Measurements from ENCODE around the gene THEM4.

THEM4 gene

DNA sequence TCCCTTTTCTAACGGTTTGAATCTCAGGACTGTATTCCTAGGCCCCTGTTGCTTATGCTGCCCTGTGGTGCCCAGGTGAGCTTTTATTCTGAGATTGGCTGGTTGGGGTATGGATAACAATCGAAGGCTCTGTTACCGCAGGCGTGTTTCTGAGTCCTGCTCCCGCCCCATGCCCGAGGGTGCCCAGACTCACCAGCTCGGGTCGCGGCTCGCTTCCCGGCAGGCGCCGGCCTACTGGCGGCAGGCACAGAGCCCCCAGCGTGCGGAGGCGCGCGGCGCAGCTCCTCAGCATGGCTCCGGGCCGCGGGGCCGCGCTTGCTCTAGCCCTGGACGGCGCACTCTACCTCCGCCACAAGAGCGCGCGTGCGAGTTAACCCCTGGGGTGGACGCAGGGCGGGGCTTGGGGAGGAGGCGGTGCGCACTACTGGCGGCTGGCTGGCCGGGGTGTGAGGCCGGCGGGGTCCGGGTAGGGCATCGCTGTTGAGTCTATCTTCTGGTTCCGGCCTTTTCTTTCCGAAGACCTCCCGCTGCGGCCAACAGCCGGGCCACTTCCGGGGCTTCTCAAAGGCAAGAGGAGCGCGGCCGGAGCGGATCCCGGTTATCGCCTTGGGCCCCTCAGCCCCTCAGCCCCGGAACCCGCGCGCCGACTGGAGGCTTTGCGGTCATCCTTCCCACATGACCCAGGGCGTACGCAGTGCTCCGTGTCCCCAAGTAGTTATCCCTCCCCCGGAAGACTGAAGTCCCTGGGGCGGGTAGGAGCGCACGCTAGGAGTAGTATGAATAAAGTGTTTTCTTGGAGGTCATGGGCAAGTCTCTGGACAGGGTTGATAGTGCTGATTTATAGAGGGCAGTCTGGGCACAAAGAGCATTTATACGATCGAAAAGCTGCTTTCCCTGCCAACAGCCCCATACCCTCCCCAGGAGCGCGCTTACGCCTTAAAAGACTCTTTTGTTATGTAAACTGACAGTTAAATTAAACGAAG is at the start of gene THEM4:
Gene THEM4, minus strand, starts transcription at position 345 of the 983 bp plus-strand sequence. Its CDS starts 53 bp downstream, at position 292.
- in situ Hi-C loops (cut with HindIII; ENCODE audit: low sequenced_read_pairs) = no loop called here

- in situ Hi-C loops (cut with HindIII; ENCODE audit: low sequenced_read_pairs) = no loop called here
Measured at GRCh38 chr1:151958959-151959358, 49.6 kb upstream of the THEM4 start.

GRCh38 chr1:151956957-151957497 is 47.7 kb upstream of the THEM4 start:
- in situ Hi-C loops (cut with HindIII; ENCODE audit: low sequenced_read_pairs) = no loop called here

GRCh38 chr1:151953409-151954094 is 44.2 kb upstream of the THEM4 start:
- in situ Hi-C loops (cut with HindIII; ENCODE audit: low sequenced_read_pairs) = no loop called here

DNA sequence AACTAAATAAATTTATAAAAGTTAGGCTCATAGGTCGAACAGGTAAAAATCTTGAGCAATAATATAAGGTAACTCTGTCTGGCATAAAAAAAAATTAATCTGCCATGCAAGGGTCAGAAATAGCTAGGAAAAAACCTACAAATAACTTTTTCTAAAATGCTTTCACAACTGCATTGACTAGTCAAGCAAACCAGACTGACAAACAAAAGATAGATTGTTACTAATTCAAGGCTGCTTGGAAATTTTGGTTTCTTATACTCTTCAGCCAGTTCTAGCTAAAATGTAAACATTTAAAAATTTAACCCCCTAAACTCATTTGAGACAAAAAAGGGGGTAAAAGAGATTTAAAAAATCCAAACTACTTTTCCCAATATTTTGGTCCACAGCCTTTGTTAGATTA is 43.5 kb upstream of the THEM4 start:
- in situ Hi-C loops (cut with HindIII; ENCODE audit: low sequenced_read_pairs) = no loop called here

- in situ Hi-C loops (cut with HindIII; ENCODE audit: low sequenced_read_pairs) = no loop called here
Measured at GRCh38 chr1:151949371-151950193, 40.3 kb upstream of the THEM4 start.

GRCh38 chr1:151948506-151948905 is 39.2 kb upstream of the THEM4 start:
- in situ Hi-C loops (cut with HindIII; ENCODE audit: low sequenced_read_pairs) = no loop called here

DNA sequence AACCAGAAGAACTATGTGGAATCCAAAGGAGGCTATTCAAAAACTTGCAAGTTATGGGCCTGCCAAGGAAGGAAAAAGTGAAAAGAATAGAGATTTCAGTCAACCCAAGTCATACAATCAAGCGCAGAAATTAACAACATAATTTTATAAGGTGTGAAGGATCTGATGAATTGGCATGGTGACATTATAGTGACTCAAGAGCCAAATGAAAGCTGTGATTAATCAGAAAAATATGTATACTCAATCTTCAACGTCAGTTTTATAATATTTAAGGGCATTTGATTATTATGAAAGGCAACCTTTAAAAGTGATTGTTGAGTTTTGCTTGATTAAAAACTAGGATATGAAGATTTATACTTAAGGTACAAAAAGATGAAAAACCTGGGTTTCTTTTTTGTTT is 37.8 kb upstream of the THEM4 start:
- in situ Hi-C loops (cut with HindIII; ENCODE audit: low sequenced_read_pairs) = no loop called here

GRCh38 chr1:151945725-151946722 is 36.7 kb upstream of the THEM4 start:
- in situ Hi-C loops (cut with HindIII; ENCODE audit: low sequenced_read_pairs) = no loop called here

- in situ Hi-C loops (cut with HindIII; ENCODE audit: low sequenced_read_pairs) = no loop called here
Measured at GRCh38 chr1:151944857-151945575, 35.7 kb upstream of the THEM4 start.

- in situ Hi-C loops (cut with HindIII; ENCODE audit: low sequenced_read_pairs) = no loop called here
Measured at GRCh38 chr1:151944126-151944856, 35.0 kb upstream of the THEM4 start.

- in situ Hi-C loops (cut with HindIII; ENCODE audit: low sequenced_read_pairs) = no loop called here
Measured at GRCh38 chr1:151943591-151943990, 34.3 kb upstream of the THEM4 start.

GRCh38 chr1:151942882-151943281 is 33.6 kb upstream of the THEM4 start:
- in situ Hi-C loops (cut with HindIII; ENCODE audit: low sequenced_read_pairs) = no loop called here

GRCh38 chr1:151940541-151940940 is 31.2 kb upstream of the THEM4 start:
- in situ Hi-C loops (cut with HindIII; ENCODE audit: low sequenced_read_pairs) = no loop called here

GRCh38 chr1:151939779-151940178 is 30.5 kb upstream of the THEM4 start:
- in situ Hi-C loops (cut with HindIII; ENCODE audit: low sequenced_read_pairs) = no loop called here

- in situ Hi-C loops (cut with HindIII; ENCODE audit: low sequenced_read_pairs) = no loop called here
Measured at GRCh38 chr1:151939141-151939540, 29.8 kb upstream of the THEM4 start.

DNA sequence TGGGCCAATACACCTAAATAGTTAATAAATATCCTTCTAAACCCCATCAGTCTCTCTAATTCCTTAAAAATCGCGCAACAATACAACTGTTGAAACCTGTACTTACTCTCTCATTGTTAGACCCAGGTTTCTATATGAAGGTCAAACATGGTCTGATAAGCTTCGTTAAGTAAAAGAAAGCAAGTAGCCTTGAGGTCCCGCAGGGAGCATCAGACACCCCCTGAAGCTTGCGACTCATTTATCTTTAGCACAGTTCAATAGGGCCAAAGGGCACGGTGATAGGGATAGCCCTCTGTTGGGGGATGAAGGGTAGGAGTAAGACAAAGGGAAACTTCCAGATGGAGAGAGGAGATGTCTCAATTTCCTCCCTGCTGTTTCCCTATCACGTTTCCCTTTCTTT is 27.3 kb upstream of the THEM4 start:
- in situ Hi-C loops (cut with HindIII; ENCODE audit: low sequenced_read_pairs) = no loop called here

DNA sequence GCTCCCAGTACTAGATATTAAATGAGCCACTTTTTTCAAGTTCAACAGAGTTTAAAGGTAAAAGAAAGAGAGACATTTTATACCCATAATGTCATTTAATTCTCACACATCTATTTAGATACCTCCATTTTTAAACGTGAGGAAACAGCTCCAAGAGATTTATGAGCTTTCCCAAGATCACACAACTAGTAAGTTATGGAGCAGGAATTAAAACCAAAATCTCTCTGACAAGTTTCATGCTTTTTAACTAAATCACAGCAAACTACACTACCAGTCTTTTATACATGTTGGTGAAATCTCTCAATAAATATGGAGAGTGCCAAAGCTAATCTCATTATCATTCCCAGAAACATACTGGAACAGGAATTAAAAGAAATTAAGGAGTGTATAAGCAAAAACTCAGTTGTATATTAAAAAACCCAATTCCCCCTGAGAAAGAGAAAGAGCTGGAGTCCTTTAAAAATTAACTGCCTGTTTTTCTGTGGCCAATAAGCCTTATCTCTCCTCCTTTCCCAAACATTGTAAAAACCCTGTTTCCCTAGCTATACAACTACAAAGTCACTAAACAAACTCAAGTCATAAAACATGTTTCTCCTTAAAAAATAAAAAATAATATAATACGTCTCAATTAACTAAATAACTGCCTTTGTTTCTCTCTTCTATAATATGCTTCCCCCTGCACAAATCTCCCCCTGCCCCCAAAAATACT is 26.7 kb upstream of the THEM4 start:
- in situ Hi-C loops (cut with HindIII; ENCODE audit: low sequenced_read_pairs) = no loop called here
